Caco-2 (cell line): ENCODE measurements around the gene LRRC52. TPM values are rescaled to one million over a fixed set of nuclear protein-coding genes. Genes with fewer than 3 reads are reported as not detected.

Experiments used
- BruUV-seq: library from RNA; stranded (reverse); fragments of 400-500 nt; replicated peaks from 2 replicates; lab custom pipeline; 2021; lab: Mats Ljungman, UMichigan
- CTCF ChIA-PET: fragments of 300-600 bp; sonication (Branson Sonifier 250); formaldehyde crosslinking; loops from one replicate; lab custom pipeline; 2022; ENCODE audit warnings: antibody characterized with exemption; lab: Charles Lee
- POLR2A ChIA-PET: fragments of 300-600 bp; sonication (Branson Sonifier 250); formaldehyde crosslinking; loops from one replicate; lab custom pipeline; 2022; ENCODE audit warnings: antibody characterized with exemption; lab: Charles Lee
- DNase-seq, 2 experiments: peaks; one replicate each; pipeline versions ENCODE4 v3.0.0 to v3.0.0-alpha.2; 2020 to 2022
- H3K27me3 ChIP-seq: replicated peaks from 2 replicates; pipeline ENCODE4 v1.6.0; 2011; ENCODE audit warnings: low read length; ENCODE audit not compliant: control insufficient read depth, insufficient read depth
- H3K36me3 ChIP-seq: 2 replicates; pipeline ENCODE4 v1.5.1; 2011; ENCODE audit warnings: low read length; ENCODE audit not compliant: control insufficient read depth, insufficient read depth
- H3K4me1 ChIP-seq: fragments of 250-450 bp; sonication (Bioruptor Pico); 2 replicates; pipeline ENCODE4 v1.5.1; 2020; ENCODE audit warnings: mild to moderate bottlenecking
- H3K4me3 ChIP-seq: 2 replicates; pipeline ENCODE4 v1.5.1; 2011; ENCODE audit warnings: low read depth, mild to moderate bottlenecking, control low read depth, low read length
- H3K9me3 ChIP-seq: fragments of 250-450 bp; sonication (Bioruptor Pico); 2 replicates; pipeline ENCODE4 v1.5.1; 2020; ENCODE audit warnings: mild to moderate bottlenecking, moderate library complexity
- H3K27ac Mint-ChIP-seq: one replicate; pipeline ENCODE4 v1.8.0; 2022; ENCODE audit warnings: mixed read lengths; ENCODE audit not compliant: unreplicated experiment
- H3K27me3 Mint-ChIP-seq: one replicate; pipeline ENCODE4 v1.8.0; 2022; ENCODE audit warnings: mixed read lengths; ENCODE audit not compliant: insufficient read depth, unreplicated experiment
- H3K36me3 Mint-ChIP-seq: one replicate; pipeline ENCODE4 v1.8.0; 2022; ENCODE audit warnings: mild to moderate bottlenecking, mixed read lengths; ENCODE audit not compliant: insufficient read depth, unreplicated experiment
- H3K4me1 Mint-ChIP-seq: one replicate; pipeline ENCODE4 v1.8.0; 2022; ENCODE audit warnings: low read depth, mixed read lengths; ENCODE audit not compliant: unreplicated experiment
- H3K4me3 Mint-ChIP-seq: one replicate; pipeline ENCODE4 v1.8.0; 2022; ENCODE audit warnings: mild to moderate bottlenecking, moderate library complexity, mixed read lengths; ENCODE audit not compliant: unreplicated experiment
- H3K9me3 Mint-ChIP-seq: one replicate; pipeline ENCODE4 v1.8.0; 2022; ENCODE audit warnings: mixed read lengths; ENCODE audit not compliant: unreplicated experiment
- CTCF ChIP-seq, 2 experiments: fragments of 200-600 bp in 1 of 2; IDR thresholded peaks; 1 replicate in 1 of 2; 2 replicates in 1 of 2; pipeline versions ENCODE4 v1.5.1 to v1.8.0; 2011 to 2022; ENCODE audit warnings: antibody characterized with exemption in 1 of 2, control low read depth in 1 of 2, inconsistent platforms in 1 of 2, low read depth in 1 of 2, low read length in 1 of 2, mild to moderate bottlenecking in 1 of 2, moderate library complexity in 1 of 2; ENCODE audit not compliant: insufficient read depth in 1 of 2, severe bottlenecking in 1 of 2, unreplicated experiment in 1 of 2
- intact Hi-C: fragments of 100-400 bp; cut with micrococcal nuclease; formaldehyde crosslinking; loops from one replicate; pipeline ENCODE4 v1.10.0; 2022; ENCODE audit not compliant: unreplicated experiment
- total RNA-seq: library from RNA; stranded (reverse); gene quantifications from 2 replicates; pipeline ENCODE4 v1.2.3, GENCODE V29; 2022

Gene LRRC52
- total RNA-seq, 1 experiment from 2014 or later = not detected

GRCh38 chr1:165533254-165533653 is 10.5 kb upstream of the LRRC52 start:
- intact Hi-C loops = no loop called here
- Histone ChIP-seq H3K4me1 (no peaks in the 10 kb centered on the region), H3K9me3 (no peaks in the 10 kb centered on the region), H3K4me3 (no peak overlapping the region), H3K36me3 (no peaks in the 10 kb centered on the region), H3K27me3 (no peaks in the 10 kb centered on the region; the same call in 1 of the 2 replicates)
- peaks cover 5% of the 10 kb centered on the region for H3K27me3 Mint-ChIP-seq
- H3K36me3 Mint-ChIP-seq = no peaks in the 10 kb centered on the region
- TF ChIP-seq CTCF (IDR thresholded peaks at IDR 0.05; ENCODE audit: insufficient read depth in 1 of 2, low read depth in 1 of 2, low read length in 1 of 2, severe bottlenecking in 1 of 2, unreplicated experiment in 1 of 2) = no peak
- no peak overlapping the region for H3K4me3 Mint-ChIP-seq
- ChIA-PET CTCF (no interaction called here), POLR2A (no interaction called here)
- BruUV-seq = no TSS peak
- DNase-seq = no peak
- no peak overlapping the region for H3K27ac Mint-ChIP-seq
- H3K4me1 Mint-ChIP-seq = no peaks in the 10 kb centered on the region
- no peaks in the 10 kb centered on the region for H3K9me3 Mint-ChIP-seq

GRCh38 chr1:165536016-165536415 is 7.8 kb upstream of the LRRC52 start:
- no peaks in the 10 kb centered on the region for H3K36me3 ChIP-seq
- Mint-ChIP-seq H3K4me1 (no peaks in the 10 kb centered on the region), H3K9me3 (no peaks in the 10 kb centered on the region), H3K36me3 (no peaks in the 10 kb centered on the region), H3K27ac (no peak overlapping the region), H3K4me3 (no peak overlapping the region), H3K27me3 (peaks cover 5% of the 10 kb centered on the region)
- H3K27me3 ChIP-seq = no peaks in the 10 kb centered on the region; the same call in 1 of the 2 replicates
- intact Hi-C loops = no loop called here
- no peak overlapping the region for H3K4me3 ChIP-seq
- POLR2A ChIA-PET = no interaction called here
- no peaks in the 10 kb centered on the region for H3K4me1 ChIP-seq
- BruUV-seq = no TSS peak
- no peak for TF ChIP-seq CTCF (IDR thresholded peaks at IDR 0.05; ENCODE audit: insufficient read depth in 1 of 2, low read depth in 1 of 2, low read length in 1 of 2, severe bottlenecking in 1 of 2, unreplicated experiment in 1 of 2)
- H3K9me3 ChIP-seq = no peaks in the 10 kb centered on the region
- no peak for DNase-seq
- CTCF ChIA-PET = no interaction called here

- ChIA-PET POLR2A (no interaction called here), CTCF (no interaction called here)
- no peaks in the 10 kb centered on the region for H3K27me3 Mint-ChIP-seq
Observed at GRCh38 chr1:165537356-165538109, 6.3 kb upstream of the LRRC52 start.

More at GRCh38 chr1:165537356-165538109, 6.3 kb upstream of the LRRC52 start:
- H3K27ac Mint-ChIP-seq = no peak overlapping the region
- H3K9me3 ChIP-seq = no peaks in the 10 kb centered on the region
- no TSS peak for BruUV-seq
- peaks cover 7% of the 10 kb centered on the region for H3K4me1 Mint-ChIP-seq
- no peaks in the 10 kb centered on the region for H3K4me1 ChIP-seq
- no peaks in the 10 kb centered on the region; the same call in 1 of the 2 replicates for H3K27me3 ChIP-seq
- DNase-seq = no peak
- H3K36me3 Mint-ChIP-seq = no peaks in the 10 kb centered on the region
- H3K4me3 Mint-ChIP-seq = no peak overlapping the region
- intact Hi-C loops = no loop called here
- H3K4me3 ChIP-seq = no peak overlapping the region
- no peaks in the 10 kb centered on the region for H3K36me3 ChIP-seq
- H3K9me3 Mint-ChIP-seq = no peaks in the 10 kb centered on the region
- no peak for TF ChIP-seq CTCF (IDR thresholded peaks at IDR 0.05; ENCODE audit: insufficient read depth in 1 of 2, low read depth in 1 of 2, low read length in 1 of 2, severe bottlenecking in 1 of 2, unreplicated experiment in 1 of 2)
